Measurements from ENCODE around the gene MITF.
"Not testable (repeated sequence)": the region's sequence is repeated elsewhere in the genome, so short reads cannot be mapped to it uniquely, and the experiment has no call there.

MITF gene

DNA sequence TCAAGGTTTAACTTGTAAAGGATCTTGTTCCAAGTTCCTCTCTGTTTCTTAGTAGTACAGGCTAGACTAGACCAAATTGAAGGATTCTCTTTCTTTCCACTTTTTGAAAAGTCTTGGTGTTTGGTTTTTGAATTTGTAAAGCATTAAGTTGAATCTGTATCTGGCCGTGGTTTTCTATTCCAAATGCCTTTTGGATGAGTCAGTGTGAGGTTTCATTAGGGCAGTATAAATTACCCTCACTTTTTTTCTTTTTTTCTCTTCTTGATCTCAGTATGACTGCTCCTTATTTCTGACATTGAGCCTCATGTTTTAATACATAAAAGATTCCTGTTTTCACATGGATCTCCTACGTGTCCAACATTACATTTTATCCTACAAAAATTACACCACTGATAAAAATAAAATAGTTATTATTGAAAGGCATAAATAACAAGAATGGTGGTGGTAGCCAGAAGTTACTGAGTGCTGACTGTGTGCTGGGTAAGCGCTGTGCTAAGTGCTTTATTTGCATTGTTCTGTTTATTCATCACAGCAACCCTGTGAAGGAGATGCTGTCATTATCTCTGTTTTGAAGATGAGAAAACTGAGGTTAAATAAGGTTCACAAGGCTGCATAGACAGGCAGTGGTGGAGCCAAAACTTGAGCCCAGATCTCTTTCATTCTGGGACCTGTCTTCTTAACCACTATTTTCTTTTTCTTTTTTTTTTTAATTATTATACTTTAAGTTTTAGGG lies 48.3 kb downstream of the MITF start:
- peak; percentile 67 for DNase-seq (ENCODE audit: low read depth)

DNA sequence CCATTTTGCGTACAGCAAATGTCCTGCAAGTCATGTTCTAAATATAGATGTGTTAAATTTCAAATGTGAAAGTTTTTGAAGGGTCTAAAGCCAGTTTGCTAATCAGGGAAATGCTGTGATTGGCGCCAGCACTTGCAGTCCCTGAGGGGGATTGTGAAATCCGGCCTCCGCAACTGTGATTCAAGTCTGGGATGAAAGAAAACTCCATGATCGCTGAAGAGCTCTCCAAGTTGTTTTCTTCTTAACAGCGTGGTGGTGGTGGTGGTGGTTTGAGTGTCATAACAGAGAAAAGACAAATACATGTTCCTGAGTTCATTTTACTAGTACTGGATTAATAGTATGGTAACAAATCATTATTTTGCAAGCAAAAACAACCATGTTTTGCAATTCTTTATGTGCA lies 51.8 kb downstream of the MITF start:
- no peak for DNase-seq (ENCODE audit: low read depth)

GRCh38 chr3:69791919-69792399 lies 52.7 kb downstream of the MITF start:
- no peak for DNase-seq (ENCODE audit: low read depth)

- not testable (repeated sequence) for DNase-seq (ENCODE audit: low read depth)
These were observed 56.9 kb downstream of the MITF start for GRCh38 chr3:69796126-69796525.

DNA sequence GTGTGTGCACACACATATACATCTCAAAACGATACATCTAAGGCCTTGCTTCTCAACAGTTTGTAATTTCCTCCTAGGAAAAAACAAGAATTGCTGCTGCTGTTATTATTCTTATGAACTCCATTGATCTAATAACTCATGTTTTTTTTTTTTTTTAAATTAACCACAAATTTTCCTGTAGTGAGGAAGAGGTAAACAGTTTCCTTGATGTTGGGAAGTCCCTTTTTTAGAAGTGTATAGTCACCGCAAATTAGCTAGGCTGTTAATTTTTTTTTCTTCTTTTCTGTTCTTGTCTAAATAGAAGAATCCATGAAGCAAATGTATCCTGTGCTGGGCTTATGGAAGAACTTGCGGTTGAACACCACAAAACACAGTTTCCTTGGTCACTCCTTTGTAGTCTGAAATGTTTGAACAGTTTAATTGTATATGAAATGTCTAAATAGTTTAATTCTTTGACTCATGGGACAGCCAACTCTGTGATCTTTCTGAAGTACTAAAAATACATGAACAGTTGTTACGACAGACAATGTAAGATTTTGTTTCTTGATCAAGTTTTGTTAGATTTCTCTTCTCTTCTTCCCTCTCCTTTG lies 64.5 kb downstream of the MITF start:
- DNase-seq (ENCODE audit: low read depth): no peak

GRCh38 chr3:69805491-69805890 lies 66.2 kb downstream of the MITF start:
- DNase-seq (ENCODE audit: low read depth): no peak

DNA sequence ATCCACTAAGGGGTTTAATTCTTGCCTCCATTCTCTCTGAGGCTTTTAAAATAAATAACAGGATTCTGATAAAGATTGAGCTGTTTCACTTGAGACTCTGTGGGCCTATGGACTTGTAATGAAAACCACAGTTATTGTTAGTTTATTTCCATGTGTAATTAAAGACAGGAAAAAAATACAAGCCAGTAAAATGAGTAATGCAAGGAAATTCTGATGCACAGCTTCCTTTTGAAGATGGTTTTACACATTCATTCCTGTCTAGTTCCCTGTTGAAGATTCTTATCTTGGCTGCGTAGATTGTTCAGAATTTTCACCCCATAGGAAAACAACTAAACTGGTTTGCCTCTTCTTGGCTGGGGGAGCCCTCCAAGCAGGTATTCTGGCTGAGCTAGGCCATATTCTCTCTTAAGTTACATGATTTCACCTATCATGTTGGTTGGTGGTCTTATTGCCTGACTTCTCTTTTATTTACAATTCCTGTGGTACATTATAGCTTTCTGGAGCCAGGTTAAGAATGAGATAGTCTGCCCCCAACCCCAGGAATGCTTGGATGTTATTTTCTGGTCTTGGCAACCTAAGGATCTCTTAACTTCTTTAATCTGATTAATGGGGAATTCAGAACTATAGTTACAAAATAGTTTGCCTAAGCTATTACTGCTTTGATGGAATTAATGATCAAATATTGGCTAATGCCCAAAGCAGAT lies 67.6 kb downstream of the MITF start:
- DNase-seq (ENCODE audit: low read depth): no peak

GRCh38 chr3:69807674-69808073 lies 68.4 kb downstream of the MITF start:
- DNase-seq (ENCODE audit: low read depth): no peak

GRCh38 chr3:69809076-69809835 lies 70.0 kb downstream of the MITF start:
- no peak for DNase-seq (ENCODE audit: low read depth)

GRCh38 chr3:69811452-69812401 lies 72.5 kb downstream of the MITF start:
- DNase-seq (ENCODE audit: low read depth): no peak

DNA sequence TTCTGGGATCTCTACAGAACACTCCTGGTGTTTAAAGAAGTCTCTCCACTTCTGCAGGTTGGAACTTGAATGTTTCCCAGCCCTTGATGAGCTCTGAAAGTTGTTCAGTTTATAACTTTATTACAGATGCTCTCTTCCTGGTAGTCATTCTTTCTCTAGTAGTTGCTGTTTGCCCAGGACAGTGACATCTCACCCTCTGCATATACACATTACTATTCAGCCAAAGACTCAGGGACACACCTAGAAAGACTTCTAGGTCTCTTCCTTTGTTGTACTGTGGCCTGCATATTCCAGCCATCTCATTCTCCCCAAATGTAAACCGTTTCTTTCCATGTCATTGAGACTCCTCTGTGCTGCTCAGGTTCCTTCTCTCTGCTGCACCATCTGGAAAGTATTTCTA lies 76.7 kb downstream of the MITF start:
- DNase-seq (ENCODE audit: low read depth): no peak

GRCh38 chr3:69817988-69818387 lies 78.7 kb downstream of the MITF start:
- no peak for DNase-seq (ENCODE audit: low read depth)

GRCh38 chr3:69819282-69819681 lies 80.0 kb downstream of the MITF start:
- no peak for DNase-seq (ENCODE audit: low read depth)

DNA sequence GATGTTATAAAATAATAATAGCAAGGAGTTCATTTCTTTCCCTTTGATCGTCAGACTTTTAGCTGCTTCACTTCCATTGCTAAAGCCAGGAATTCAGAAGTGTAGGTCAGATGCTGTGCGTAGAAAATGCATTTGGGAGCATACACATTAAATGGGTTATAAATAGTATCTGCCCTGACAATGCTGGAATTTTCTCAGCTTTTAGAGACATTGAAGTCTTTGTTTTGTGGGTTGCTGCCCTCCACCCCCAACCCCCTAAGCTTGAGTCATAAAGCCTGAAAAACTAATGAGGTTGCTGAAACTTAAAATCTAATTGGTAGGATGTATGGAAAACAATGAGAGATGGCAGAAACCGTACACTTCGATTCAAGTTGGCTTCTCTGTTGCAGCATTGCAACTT lies 81.9 kb downstream of the MITF start:
- DNase-seq (ENCODE audit: low read depth): no peak

- DNase-seq (ENCODE audit: low read depth): peak; percentile 16
These were observed 84.5 kb downstream of the MITF start for GRCh38 chr3:69823743-69824142.

GRCh38 chr3:69825446-69825845 lies 86.2 kb downstream of the MITF start:
- no peak for DNase-seq (ENCODE audit: low read depth)

DNA sequence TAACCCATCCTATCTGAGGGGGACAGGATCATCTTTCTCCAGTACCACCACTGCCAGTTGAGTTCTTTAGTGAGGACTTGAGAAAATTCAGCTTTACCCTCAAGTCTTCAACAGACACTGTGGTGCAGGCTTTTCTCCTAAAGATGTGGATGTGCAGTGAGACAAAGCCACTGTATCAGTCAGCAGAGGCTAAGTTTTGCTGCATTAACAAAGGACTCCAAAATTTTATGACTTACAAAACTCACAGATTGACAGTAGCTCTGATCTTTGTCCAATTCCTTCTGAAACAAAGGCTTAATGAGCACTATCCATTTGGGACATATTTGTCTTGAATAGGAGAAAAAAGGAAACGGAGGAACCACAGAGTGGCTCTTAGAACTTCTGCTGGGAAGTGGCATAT lies 87.9 kb downstream of the MITF start:
- DNase-seq (ENCODE audit: low read depth): no peak

- no peak for DNase-seq (ENCODE audit: low read depth)
These were observed 89.6 kb downstream of the MITF start for GRCh38 chr3:69828817-69829216.

GRCh38 chr3:69830147-69830546 lies 90.9 kb downstream of the MITF start:
- DNase-seq (ENCODE audit: low read depth): no peak

- no peak for DNase-seq (ENCODE audit: low read depth)
These were observed 92.5 kb downstream of the MITF start for GRCh38 chr3:69831737-69832136.

DNA sequence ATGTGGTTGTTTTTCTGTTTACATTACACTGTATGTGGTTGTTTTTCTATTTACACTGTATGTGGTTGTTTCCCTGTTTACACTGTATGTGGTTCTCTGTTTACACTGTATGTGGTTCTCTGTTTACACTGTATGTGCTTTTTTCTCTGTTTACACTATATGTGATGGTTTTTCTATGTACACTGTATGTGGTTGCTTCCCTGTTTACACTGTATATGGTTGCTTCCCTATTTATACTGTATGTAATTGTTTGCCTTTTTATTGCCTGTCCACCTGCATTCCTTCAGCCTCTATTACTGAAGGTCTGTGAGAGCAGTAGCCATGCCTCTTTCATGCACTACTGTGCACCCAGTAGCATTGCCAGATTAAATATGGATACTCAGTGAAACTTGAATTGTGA lies 94.3 kb downstream of the MITF start:
- no peak for DNase-seq (ENCODE audit: low read depth)

Measured in HS-5 (cell line).